Body of pancreas (tissue), 4 donors: ENCODE results near the gene KCP.

Experiments
- POLR2A ChIP-seq, 3 donors: fragments of 450-650 bp; IDR thresholded peaks; one replicate each; pipeline ENCODE4 v1.6.1; 2016; ENCODE audit warnings: antibody characterized with exemption in 3 of 3, mild to moderate bottlenecking in 2 of 3
- TF ChIP-seq, protein P1 (sequence below), 7 experiments: fragments of 450-650 bp in 4 of 7; fragments of 200-600 bp in 3 of 7; sonication (generic) in 3 of 7; IDR thresholded peaks; one replicate each; pipeline ENCODE4 v1.5.1; 2016 to 2019; ENCODE audit warnings: antibody characterized with exemption in 7 of 7

DNA sequence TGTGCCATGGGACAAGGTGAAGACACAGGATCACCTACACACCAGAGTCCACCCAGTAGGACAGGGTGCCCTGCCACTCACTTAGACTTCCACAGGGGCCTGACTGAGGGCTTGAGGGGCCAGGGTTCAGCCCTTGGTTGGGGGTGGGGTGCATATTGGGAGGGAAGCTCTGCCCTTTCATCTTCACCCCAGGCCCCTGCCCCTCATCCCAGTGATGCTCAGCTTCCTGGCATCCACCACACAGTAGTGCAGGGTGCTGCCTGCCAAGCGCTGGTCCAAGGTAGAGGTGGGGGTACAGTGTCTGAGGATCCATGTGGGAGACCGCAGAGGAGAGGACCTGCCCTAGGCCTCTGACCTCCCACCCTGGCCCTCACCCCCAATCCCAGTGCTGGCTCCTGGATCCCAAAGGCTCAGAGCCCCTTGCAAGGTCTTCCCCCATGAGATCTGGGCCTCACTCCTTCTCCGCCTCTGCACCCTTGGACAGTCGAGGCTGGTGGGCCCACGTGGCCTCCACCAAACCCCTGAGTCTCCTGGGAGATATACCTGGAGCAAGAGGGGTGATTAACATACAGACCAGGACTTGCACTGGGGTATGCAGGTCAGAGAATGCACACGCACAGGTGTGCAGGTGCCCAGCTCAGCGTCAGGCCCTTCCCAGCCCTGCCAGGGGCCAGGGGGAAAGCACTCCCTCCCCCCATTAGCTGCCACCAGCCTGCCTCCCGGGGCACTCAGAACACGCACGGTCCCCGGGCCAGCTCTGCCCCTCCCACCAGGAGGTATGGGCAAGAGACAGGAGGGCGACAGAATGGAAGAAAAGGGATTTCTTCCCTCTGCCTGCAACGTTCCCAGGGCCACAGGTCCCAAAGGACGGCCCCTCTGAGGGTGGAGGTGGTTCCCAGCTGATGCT, 18.6 kb upstream of the KCP start:
- TF ChIP-seq, protein P1, sequence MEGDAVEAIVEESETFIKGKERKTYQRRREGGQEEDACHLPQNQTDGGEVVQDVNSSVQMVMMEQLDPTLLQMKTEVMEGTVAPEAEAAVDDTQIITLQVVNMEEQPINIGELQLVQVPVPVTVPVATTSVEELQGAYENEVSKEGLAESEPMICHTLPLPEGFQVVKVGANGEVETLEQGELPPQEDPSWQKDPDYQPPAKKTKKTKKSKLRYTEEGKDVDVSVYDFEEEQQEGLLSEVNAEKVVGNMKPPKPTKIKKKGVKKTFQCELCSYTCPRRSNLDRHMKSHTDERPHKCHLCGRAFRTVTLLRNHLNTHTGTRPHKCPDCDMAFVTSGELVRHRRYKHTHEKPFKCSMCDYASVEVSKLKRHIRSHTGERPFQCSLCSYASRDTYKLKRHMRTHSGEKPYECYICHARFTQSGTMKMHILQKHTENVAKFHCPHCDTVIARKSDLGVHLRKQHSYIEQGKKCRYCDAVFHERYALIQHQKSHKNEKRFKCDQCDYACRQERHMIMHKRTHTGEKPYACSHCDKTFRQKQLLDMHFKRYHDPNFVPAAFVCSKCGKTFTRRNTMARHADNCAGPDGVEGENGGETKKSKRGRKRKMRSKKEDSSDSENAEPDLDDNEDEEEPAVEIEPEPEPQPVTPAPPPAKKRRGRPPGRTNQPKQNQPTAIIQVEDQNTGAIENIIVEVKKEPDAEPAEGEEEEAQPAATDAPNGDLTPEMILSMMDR (IDR thresholded peaks at IDR 0.05): no peak
- TF ChIP-seq POLR2A (IDR thresholded peaks at IDR 0.05): no peak
